ENCODE results near the gene CCDC33.
A peak's percentile ranks its signal among the peaks of the same experiment; 100 is the strongest.

CCDC33 gene

GRCh38 chr15:74384881-74385643 is 148.9 kb downstream of the CCDC33 start:
- peak; percentile 86 for DNase-seq

GRCh38 chr15:74385733-74386132 is 149.6 kb downstream of the CCDC33 start:
- DNase-seq, result no peak
